ENCODE results near the gene LGALSL.

GRCh38 chr2:64419596-64420165 is 34.3 kb upstream of the LGALSL start:
- TF ChIP-seq BHLHE40 (IDR thresholded peaks at IDR 0.05; ENCODE audit: low read length) (no peak), ZNF274 (IDR thresholded peaks at IDR 0.05; ENCODE audit: borderline replicate concordance, low read depth, low read length) (no peak), RFX5 (IDR thresholded peaks at IDR 0.05; ENCODE audit: low read depth, low read length) (no peak), JUN (IDR thresholded peaks at IDR 0.05; ENCODE audit: borderline replicate concordance, low read depth, low read length) (no peak), JUN (CRISPR knock-in tag; IDR thresholded peaks at IDR 0.05; ENCODE audit: borderline replicate concordance) (no peak), GABPA (tag; conservative IDR thresholded peaks at IDR 0.05; ENCODE audit: low read depth) (no peak), MYNN (IDR thresholded peaks at IDR 0.05) (no peak), MYNN (CRISPR knock-in tag; IDR thresholded peaks at IDR 0.05) (no peak), CTCF (IDR thresholded peaks at IDR 0.05 in 2 of 3, conservative IDR thresholded peaks at IDR 0.05 in 1 of 3; ENCODE audit: insufficient read depth in 2 of 3, low read depth in 1 of 3, low read length in 3 of 3) (no peak), CEBPB (tag; IDR thresholded peaks at IDR 0.05) (no peak), USF1 (CRISPR knock-in tag; IDR thresholded peaks at IDR 0.05) (no peak), EP300 (IDR thresholded peaks at IDR 0.05; ENCODE audit: low read length) (no peak), ZC3H11A (IDR thresholded peaks at IDR 0.05; ENCODE audit: low read depth, low read length) (no peak), KDM4B (IDR thresholded peaks at IDR 0.05; ENCODE audit: borderline replicate concordance in 2 of 2, low read depth in 1 of 2) (no peak)

Measured in K562 (cell line).